AG09319 (cell line): ENCODE measurements around the gene SLC30A7.
"Not testable (repeated sequence)": the region's sequence is repeated elsewhere in the genome, so short reads cannot be mapped to it uniquely, and the experiment has no call there.

ENCODE experiments used
- DNase-seq: peaks from one replicate; pipeline ENCODE4 v3.0.0-alpha.2; 2010; ENCODE audit warnings: low read depth; ENCODE audit errors: extremely low read depth
- TF ChIP-seq, protein P1 (sequence below): IDR thresholded peaks from 2 replicates; pipeline ENCODE4 v1.5.1; 2011; ENCODE audit warnings: low read depth, mild to moderate bottlenecking, inconsistent platforms, low read length, moderate library complexity

The SLC30A7 gene, protein sequence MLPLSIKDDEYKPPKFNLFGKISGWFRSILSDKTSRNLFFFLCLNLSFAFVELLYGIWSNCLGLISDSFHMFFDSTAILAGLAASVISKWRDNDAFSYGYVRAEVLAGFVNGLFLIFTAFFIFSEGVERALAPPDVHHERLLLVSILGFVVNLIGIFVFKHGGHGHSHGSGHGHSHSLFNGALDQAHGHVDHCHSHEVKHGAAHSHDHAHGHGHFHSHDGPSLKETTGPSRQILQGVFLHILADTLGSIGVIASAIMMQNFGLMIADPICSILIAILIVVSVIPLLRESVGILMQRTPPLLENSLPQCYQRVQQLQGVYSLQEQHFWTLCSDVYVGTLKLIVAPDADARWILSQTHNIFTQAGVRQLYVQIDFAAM

DNA sequence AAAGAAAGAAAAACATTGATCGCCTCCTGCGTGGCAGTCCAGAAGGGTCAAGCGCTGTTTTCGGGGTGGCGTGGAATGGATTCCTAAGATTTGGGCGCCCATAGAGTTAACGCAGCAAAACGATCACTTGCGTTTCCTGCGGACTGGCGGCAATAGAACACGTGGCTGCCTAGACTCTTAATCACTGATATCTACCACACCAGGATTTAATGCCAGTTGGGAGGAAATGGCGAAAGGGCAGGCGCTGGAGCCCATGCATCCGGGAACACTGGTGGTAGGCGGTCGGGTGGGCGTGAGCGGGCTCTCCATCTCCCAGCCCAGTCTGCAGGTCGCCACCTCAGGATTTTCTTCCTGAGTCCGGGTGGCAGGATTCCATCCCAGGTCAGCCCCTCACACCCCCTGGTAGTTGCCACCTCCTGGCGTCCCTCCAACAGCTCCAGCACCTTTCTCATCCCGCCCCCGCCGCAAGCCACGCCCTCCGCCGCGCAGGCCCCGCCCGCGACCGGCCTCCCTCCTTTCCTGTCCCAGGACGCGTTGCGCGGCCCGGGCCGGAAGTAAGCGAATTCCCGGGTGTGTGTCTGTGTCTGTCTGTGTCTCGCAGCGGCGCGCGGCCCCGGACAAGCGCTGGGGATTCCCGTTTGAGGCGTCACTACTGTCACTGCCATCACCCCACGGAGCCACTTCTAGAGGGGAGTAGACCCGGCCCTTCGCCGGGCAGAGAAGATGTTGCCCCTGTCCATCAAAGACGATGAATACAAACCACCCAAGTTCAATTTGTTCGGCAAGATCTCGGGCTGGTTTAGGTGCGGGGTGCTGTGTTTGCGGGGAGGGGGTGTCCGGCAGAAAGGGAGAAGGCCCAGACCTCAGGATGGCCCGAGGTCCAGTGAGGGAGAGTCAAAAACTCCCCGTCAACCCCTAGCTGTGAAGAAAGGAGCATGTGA, at the start of gene SLC30A7:
SLC30A7 (plus strand) TSS at position 551 of the 941 bp plus-strand sequence; CDS start at position 724, 173 bp downstream.
- TF ChIP-seq, protein P1, sequence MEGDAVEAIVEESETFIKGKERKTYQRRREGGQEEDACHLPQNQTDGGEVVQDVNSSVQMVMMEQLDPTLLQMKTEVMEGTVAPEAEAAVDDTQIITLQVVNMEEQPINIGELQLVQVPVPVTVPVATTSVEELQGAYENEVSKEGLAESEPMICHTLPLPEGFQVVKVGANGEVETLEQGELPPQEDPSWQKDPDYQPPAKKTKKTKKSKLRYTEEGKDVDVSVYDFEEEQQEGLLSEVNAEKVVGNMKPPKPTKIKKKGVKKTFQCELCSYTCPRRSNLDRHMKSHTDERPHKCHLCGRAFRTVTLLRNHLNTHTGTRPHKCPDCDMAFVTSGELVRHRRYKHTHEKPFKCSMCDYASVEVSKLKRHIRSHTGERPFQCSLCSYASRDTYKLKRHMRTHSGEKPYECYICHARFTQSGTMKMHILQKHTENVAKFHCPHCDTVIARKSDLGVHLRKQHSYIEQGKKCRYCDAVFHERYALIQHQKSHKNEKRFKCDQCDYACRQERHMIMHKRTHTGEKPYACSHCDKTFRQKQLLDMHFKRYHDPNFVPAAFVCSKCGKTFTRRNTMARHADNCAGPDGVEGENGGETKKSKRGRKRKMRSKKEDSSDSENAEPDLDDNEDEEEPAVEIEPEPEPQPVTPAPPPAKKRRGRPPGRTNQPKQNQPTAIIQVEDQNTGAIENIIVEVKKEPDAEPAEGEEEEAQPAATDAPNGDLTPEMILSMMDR, result no peak
- DNase-seq, result peak; percentile 74

DNA sequence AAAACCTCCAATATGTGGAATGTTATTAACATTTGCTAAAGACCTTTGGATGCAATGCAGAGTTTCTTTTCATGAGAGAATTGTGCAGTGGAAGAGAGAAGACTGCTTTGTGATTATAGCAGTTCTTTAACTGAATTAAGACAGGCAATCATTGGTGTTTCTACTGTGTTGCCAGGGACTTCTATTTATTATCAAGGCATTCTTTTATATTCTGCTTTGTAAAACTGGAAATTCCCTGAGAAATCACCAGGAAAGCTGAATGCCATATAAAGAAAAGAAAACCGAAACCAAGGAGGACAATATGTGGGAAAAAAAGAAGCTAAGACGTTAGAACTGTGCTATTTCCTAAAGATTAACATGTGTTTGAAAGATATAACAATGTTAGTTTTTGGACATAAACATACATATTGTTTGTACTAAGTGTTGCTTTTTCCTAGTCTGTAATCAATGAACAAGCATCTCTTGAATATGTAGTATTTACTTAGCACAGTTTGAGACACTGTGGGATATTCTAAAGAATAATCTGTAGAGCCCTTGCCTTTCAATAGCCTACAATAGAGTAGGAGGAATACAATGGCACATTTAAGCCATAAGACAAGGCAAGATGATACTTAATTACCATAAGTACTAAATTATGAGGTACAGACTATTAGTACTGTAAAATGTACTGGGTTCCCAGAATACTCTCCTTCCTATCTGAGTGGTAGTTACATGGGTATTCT, 48.4 kb upstream of the SLC30A7 start:
- TF ChIP-seq, protein P1, result no peak
- DNase-seq, result no peak

DNA sequence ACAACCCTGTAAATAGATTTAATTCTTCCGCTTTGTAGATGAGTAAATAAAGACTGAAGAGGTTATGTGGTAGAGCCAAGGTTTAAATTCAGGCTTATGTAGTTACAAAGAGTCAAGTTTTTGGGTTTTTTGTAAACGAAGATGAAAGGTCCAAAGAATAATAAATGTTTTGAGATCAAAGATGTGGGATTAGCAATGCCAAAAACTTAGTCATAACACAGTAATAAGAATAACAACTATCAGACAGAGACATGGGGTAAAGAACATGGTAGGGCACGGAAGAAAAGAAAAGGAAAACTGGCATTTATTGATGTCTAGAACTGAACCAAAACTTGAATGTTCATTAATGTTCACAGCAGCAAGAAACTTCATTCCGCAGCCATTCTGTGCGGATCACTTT, 44.2 kb upstream of the SLC30A7 start:
- TF ChIP-seq, protein P1, result no peak
- DNase-seq, result no peak

DNA sequence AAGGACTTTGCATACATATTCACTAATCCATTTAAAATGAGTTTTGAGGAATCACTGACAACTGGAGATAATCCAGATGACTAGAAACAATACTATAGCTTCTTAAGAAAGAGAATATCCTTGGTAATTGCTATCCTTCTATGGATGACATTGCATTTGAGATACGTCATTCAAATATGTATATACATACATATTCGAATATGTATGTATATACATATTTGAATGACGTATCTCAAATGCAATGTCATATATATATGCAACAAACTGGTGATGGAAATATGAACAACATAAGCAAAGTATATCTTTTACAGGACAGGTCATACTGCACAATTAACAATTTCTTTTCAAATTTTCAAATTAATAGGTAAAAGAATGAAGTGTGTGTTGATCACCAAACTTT, 42.9 kb upstream of the SLC30A7 start:
- DNase-seq, result no peak
- TF ChIP-seq, protein P1, result no peak

DNA sequence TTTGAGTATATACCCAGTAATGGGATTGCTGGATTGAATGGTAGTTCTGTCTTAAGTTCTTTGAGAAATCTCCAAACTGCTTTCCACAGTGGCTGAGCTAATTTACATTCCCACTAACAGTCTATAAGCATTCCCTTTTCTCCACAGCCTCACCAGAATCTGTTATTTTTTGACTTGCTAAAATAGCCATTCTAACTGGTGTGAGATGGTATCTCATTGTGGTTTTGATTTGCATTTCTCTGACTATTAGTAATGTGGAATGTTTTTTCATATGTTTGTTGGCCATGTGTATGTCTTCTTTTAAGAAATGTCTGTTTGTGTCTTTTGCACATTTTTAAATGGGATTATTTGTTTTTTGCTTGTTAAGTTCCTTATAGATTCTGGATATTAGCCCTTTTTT, 40.8 kb upstream of the SLC30A7 start:
- not testable (repeated sequence) for DNase-seq

DNA sequence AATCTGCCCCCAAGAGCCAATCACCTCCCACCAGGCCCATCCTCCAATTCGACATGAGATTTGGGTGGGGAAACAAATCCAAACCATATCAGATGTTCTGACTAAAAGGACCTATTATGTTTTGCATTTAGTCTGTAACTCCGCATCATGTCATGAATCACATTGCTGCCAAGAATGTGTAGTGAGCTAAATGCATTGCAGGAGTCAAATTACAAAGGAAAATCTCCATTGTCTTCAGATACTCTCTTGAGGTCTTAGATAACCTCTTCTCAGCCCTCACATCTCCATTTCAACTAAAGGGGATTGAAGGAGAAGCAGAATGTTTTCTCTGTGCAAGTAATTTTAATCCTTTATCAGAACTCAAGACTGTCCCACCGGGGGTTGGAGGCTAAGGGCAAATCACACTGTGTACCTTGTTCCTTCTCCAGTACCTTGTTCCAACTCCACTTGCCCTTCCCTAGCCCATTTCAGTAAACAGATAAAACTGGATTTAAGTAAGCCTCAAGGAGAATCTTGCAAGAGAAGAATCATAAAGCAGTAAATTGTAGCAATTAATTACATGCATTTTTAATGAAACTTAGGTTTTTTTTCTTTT, 35.4 kb upstream of the SLC30A7 start:
- TF ChIP-seq, protein P1, result no peak
- no peak for DNase-seq

DNA sequence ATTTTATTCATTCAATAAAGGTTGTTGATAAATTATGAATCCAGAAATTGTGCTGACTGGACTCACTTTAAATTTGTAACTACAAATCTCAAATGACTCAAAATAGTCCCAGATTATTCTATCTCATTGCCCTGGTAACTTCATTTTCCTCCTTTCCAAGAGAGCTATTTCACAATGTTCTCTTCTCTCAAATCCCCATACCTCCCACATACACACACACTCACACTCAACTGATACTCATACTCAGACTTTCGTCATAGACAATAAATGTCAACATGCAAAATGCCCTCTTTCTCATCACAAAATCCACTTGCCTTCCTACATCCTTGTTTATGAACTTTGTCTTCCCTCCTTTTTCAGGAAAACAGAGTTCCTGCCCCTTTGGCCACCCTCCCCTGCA, 34.5 kb upstream of the SLC30A7 start:
- TF ChIP-seq, protein P1, result no peak
- no peak for DNase-seq
